HL-60/S4 treated with retinoic acid at 250 ng/mL for 4 days and 3 days (cell line): Measurements from ENCODE around the gene GFI1B.
"Not testable (repeated sequence)": the region's sequence is repeated elsewhere in the genome, so short reads cannot be mapped to it uniquely, and the experiment has no call there.

Experiments
- in situ Hi-C: fragments of 300-500 bp; cut with MboI; formaldehyde crosslinking; loops from 2 replicates; pipeline ENCODE4 v1.7.0; 2022; ENCODE audit warnings: low sequenced_read_pairs

The GFI1B gene

GRCh38 chr9:132990781-132991180, 12.3 kb downstream of the GFI1B start:
- in situ Hi-C loops = no loop called here

GRCh38 chr9:132991351-132992300, 13.1 kb downstream of the GFI1B start:
- in situ Hi-C loops = no loop called here

GRCh38 chr9:132993511-132993939, 15.0 kb downstream of the GFI1B start:
- in situ Hi-C loops = no loop called here

- in situ Hi-C loops = no loop called here
Observed at GRCh38 chr9:132994410-132995120, 16.1 kb downstream of the GFI1B start.

- in situ Hi-C loops = no loop called here
Observed at GRCh38 chr9:132995121-132995420, 16.6 kb downstream of the GFI1B start.

GRCh38 chr9:132995879-132996278, 17.4 kb downstream of the GFI1B start:
- in situ Hi-C loops = no loop called here

- in situ Hi-C loops = no loop called here
Observed at GRCh38 chr9:132996526-132996925, 18.0 kb downstream of the GFI1B start.

GRCh38 chr9:132997591-132997990, 19.1 kb downstream of the GFI1B start:
- in situ Hi-C loops = no loop called here

GRCh38 chr9:132998221-132998620, 19.7 kb downstream of the GFI1B start:
- in situ Hi-C loops = not testable (repeated sequence)

- in situ Hi-C loops = no loop called here
Observed at GRCh38 chr9:132998831-132999635, 20.5 kb downstream of the GFI1B start.

- in situ Hi-C loops = no loop called here
Observed at GRCh38 chr9:133002147-133003070, 23.9 kb downstream of the GFI1B start.

GRCh38 chr9:133003071-133003461, 24.6 kb downstream of the GFI1B start:
- in situ Hi-C loops = no loop called here

GRCh38 chr9:133003671-133004090, 25.2 kb downstream of the GFI1B start:
- in situ Hi-C loops = no loop called here

- in situ Hi-C loops = no loop called here
Observed at GRCh38 chr9:133004091-133004998, 25.9 kb downstream of the GFI1B start.

GRCh38 chr9:133004999-133005760, 26.7 kb downstream of the GFI1B start:
- in situ Hi-C loops = no loop called here

- in situ Hi-C loops = no loop called here
Observed at GRCh38 chr9:133005957-133006356, 27.5 kb downstream of the GFI1B start.

GRCh38 chr9:133006731-133007352, 28.3 kb downstream of the GFI1B start:
- in situ Hi-C loops = no loop called here

- in situ Hi-C loops = no loop called here
Observed at GRCh38 chr9:133008406-133008805, 29.9 kb downstream of the GFI1B start.
